Type B pancreatic cell (in vitro differentiated cells): ENCODE results near the gene UPK1A. TPM values are rescaled to one million over a fixed set of nuclear protein-coding genes. Genes with fewer than 3 reads are reported as not detected.

Source experiments
- DNase-seq: peaks from one replicate; pipeline ENCODE4 v3.0.0; 2021; ENCODE audit warnings: mixed read lengths; ENCODE audit not compliant: unreplicated experiment; ENCODE audit errors: extremely low spot score
- H3K27ac Mint-ChIP-seq: 2 replicates; pipeline ENCODE4 v1.8.0; 2021; ENCODE audit warnings: mild to moderate bottlenecking, mixed read lengths
- H3K27me3 Mint-ChIP-seq: 2 replicates; pipeline ENCODE4 v1.8.0; 2021; ENCODE audit warnings: mixed read lengths
- H3K36me3 Mint-ChIP-seq: 2 replicates; pipeline ENCODE4 v1.8.0; 2021; ENCODE audit warnings: mixed read lengths
- H3K4me1 Mint-ChIP-seq: one replicate; pipeline ENCODE4 v1.8.0; 2021; ENCODE audit warnings: mixed read lengths; ENCODE audit not compliant: unreplicated experiment
- H3K4me3 Mint-ChIP-seq: 2 replicates; pipeline ENCODE4 v1.8.0; 2021; ENCODE audit warnings: mild to moderate bottlenecking, mixed read lengths
- H3K9me3 Mint-ChIP-seq: 2 replicates; pipeline ENCODE4 v1.8.0; 2021; ENCODE audit warnings: mixed read lengths
- long read RNA-seq: library from polyadenylated mRNA; unstranded; transcript quantifications from one replicate; pipeline ENCODE4 v2.0.0, GENCODE V29; 2020
- total RNA-seq: library from RNA; stranded (reverse); gene quantifications from 2 replicates; pipeline ENCODE4 v1.2.1, GENCODE V29; 2021; ENCODE audit warnings: low replicate concordance
- TF ChIP-seq, protein P1 (sequence below): fragments of 200-600 bp; sonication (generic); conservative IDR thresholded peaks from 2 replicates; pipeline ENCODE4 v1.5.0; 2021; ENCODE audit warnings: antibody characterized with exemption, mild to moderate bottlenecking

Gene UPK1A
- 4.4 and 5.1 TPM in 2 replicates for total RNA-seq
- long read RNA-seq, partial matches to known transcripts: 0 of 3 reads
- long read RNA-seq, other reads (novel, unspliced or antisense): 1 of 3 reads

DNA sequence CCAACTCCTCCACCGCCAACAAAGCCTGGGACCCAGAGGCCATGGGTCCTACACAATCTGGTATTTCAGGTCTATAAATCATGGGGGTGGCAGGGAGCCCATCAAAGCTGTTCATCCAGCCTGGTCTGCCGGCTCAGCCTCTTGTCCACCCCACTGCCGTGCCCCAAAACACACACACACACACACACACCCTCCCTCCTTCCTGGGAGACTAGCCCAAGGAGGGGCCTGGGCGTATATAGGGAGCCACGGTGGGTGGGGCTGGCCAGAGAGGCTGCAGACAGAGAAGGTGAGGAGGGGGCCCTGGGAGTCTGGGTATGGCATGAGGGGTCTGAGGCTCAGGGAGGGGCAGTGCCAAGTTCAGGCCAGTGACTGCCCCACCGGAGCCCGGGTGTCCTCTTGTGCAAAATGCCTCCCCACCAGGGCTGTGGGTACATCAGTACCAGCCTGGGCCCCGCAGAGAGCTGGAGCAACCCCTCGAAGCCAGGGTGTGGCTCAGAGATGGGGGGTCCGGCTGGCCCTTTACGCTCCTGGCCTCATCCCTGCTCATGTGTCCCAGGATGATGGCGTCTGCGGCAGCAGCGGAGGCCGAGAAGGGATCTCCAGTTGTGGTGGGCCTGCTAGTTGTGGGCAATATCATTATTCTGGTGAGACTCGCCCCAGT, at the start of gene UPK1A:
UPK1A (plus strand) TSS at position 267 of the 663 bp plus-strand sequence; CDS start at position 563, 296 bp downstream.
- Mint-ChIP-seq H3K27ac (peak within 1 kb of the TSS; percentile 75), H3K36me3 (peaks cover 9% of the 10 kb centered on the region), H3K4me1 (no peaks in the 10 kb centered on the region), H3K27me3 (peaks cover 15% of the 10 kb centered on the region), H3K4me3 (peak within 1 kb of the TSS; percentile 67), H3K9me3 (no peaks in the 10 kb centered on the region)
- DNase-seq: no peak
- TF ChIP-seq, protein P1, sequence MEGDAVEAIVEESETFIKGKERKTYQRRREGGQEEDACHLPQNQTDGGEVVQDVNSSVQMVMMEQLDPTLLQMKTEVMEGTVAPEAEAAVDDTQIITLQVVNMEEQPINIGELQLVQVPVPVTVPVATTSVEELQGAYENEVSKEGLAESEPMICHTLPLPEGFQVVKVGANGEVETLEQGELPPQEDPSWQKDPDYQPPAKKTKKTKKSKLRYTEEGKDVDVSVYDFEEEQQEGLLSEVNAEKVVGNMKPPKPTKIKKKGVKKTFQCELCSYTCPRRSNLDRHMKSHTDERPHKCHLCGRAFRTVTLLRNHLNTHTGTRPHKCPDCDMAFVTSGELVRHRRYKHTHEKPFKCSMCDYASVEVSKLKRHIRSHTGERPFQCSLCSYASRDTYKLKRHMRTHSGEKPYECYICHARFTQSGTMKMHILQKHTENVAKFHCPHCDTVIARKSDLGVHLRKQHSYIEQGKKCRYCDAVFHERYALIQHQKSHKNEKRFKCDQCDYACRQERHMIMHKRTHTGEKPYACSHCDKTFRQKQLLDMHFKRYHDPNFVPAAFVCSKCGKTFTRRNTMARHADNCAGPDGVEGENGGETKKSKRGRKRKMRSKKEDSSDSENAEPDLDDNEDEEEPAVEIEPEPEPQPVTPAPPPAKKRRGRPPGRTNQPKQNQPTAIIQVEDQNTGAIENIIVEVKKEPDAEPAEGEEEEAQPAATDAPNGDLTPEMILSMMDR: no peak

DNA sequence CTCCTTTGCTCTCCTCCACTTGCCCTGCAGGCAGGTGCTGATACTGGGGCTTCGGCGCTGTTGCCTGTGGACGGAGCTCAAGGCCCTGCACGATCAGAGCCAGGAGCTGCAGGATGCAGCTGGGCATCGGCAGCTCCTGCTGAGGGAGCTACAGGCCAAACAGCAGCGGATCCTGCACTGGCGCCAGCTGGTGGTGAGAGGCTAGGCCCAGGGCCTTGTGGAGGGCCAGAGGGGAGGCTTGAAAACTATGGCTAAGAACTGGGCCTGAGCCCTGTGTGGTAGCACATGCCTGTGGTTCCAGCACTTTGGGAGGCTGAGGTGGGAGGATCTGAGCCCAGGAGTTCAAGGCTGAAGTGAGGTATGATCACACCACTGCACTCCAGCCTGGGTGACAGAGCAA, 47.5 kb upstream of the UPK1A start:
- H3K4me3 Mint-ChIP-seq: no peak overlapping the region
- H3K4me1 Mint-ChIP-seq: no peaks in the 10 kb centered on the region
- no peaks in the 10 kb centered on the region for H3K9me3 Mint-ChIP-seq
- TF ChIP-seq, protein P1: no peak
- H3K27me3 Mint-ChIP-seq: no peaks in the 10 kb centered on the region
- DNase-seq: no peak
- no peak overlapping the region for H3K27ac Mint-ChIP-seq
- H3K36me3 Mint-ChIP-seq: no peaks in the 10 kb centered on the region

DNA sequence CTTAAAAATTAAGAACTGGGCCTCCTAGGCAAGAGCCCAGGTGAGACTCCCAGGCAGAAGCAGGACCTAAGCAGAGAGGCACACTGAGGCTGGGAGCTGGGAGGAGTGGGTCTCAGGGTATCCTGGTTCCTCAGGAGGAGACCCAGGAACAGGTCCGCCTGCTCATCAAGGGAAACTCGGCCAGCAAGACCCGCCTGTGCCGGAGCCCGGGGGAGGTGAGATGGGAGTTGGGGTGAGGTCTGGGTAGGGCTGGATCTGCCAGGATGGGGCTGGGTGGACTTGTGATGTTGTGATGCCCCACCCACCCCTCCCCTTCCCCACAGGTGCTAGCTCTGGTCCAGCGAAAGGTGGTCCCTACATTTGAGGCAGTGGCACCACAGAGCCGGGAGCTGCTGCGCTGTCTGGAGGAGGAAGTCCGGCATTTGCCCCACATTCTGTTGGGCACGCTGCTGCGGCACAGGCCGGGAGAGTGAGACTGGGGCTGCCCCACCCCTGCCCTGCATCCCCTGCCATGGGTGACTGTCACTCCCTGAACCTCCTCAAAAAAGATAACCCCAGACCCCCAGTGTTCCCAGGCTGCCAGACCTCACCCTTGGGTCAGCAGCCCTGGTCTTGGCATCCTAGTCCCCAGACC, 46.9 kb upstream of the UPK1A start:
- TF ChIP-seq, protein P1: no peak
- DNase-seq: no peak
- no peaks in the 10 kb centered on the region for H3K27me3 Mint-ChIP-seq
- H3K4me3 Mint-ChIP-seq: no peak overlapping the region
- H3K4me1 Mint-ChIP-seq: no peaks in the 10 kb centered on the region
- no peak overlapping the region for H3K27ac Mint-ChIP-seq
- no peaks in the 10 kb centered on the region for H3K9me3 Mint-ChIP-seq
- H3K36me3 Mint-ChIP-seq: no peaks in the 10 kb centered on the region

DNA sequence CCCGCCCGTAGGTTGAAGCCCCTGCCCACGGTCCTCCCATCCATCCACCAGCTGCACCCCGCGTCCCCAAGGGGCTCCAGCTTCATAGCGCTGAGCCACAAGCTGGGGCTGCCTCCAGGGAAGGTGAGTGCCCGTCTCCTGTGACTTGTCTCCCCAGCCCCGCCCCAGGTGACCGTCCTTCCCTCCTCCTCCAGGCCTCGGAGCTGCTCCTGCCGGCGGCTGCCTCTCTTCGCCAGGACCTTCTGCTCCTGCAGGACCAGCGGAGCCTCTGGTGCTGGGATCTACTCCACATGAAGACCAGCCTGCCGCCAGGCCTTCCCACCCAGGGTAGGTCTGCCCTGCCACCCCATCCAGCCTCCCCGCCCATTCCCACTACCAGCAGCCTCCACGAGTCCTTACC, 46.3 kb upstream of the UPK1A start:
- Mint-ChIP-seq H3K4me3 (no peak overlapping the region), H3K27me3 (no peaks in the 10 kb centered on the region), H3K36me3 (no peaks in the 10 kb centered on the region), H3K27ac (no peak overlapping the region), H3K9me3 (no peaks in the 10 kb centered on the region), H3K4me1 (no peaks in the 10 kb centered on the region)
- TF ChIP-seq, protein P1: no peak
- DNase-seq: no peak

DNA sequence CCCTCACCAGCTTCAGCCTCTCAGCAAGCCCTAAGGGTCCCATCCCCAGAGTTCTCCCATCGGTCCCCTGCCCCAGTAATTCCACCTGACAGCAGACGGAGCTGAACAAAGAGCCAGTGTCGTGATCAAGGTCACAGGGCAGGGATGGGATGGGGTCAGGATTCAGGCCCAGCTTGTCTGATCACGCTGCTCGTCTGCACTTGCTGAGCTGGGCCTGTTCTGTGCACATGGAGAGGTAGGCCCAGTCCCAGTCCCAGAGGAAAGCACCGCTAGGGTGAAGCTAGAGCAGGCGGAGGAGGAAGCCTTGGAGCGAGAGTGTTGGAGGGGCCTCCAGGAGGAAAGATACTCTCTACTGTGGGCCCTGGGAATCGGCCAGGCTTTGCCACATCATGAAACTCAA, 44.6 kb upstream of the UPK1A start:
- Mint-ChIP-seq H3K27ac (no peak overlapping the region), H3K4me1 (no peaks in the 10 kb centered on the region), H3K4me3 (no peak overlapping the region), H3K27me3 (no peaks in the 10 kb centered on the region), H3K9me3 (no peaks in the 10 kb centered on the region), H3K36me3 (no peaks in the 10 kb centered on the region)
- TF ChIP-seq, protein P1: no peak
- DNase-seq: no peak
